Ovary (tissue), 9 donors: ENCODE measurements around the gene MBD3. TPM values are rescaled to one million over a fixed set of nuclear protein-coding genes. Genes with fewer than 3 reads are reported as not detected.
A peak's percentile ranks its signal among the peaks of the same experiment; 100 is the strongest.

ENCODE experiments used
- DNase-seq, 5 donors: peaks; one replicate each; pipeline ENCODE4 v3.0.0-alpha.2; 2019 to 2020
- H3K27ac ChIP-seq, 2 donors: fragments of 200-600 bp; one replicate each; pipeline versions ENCODE4 v1.5.1 to v1.8.0; 2019 to 2022
- H3K27me3 ChIP-seq: fragments of 200-600 bp; one replicate; pipeline ENCODE4 v1.8.0; 2022
- H3K36me3 ChIP-seq: fragments of 200-600 bp; sonication (generic); one replicate; pipeline ENCODE4 v1.5.1; 2019
- H3K4me1 ChIP-seq: one replicate; pipeline ENCODE4 v1.8.1; 2013; ENCODE audit warnings: mild to moderate bottlenecking, moderate library complexity; ENCODE audit not compliant: insufficient read depth
- H3K4me3 ChIP-seq: fragments of 200-600 bp; sonication (generic); one replicate; pipeline ENCODE4 v1.5.1; 2017
- H3K9me3 ChIP-seq, 2 donors: fragments of 200-600 bp in 1 of 2; sonication (generic) in 1 of 2; one replicate each; pipeline versions ENCODE4 v1.5.1 to v1.8.1; 2013 to 2019; ENCODE audit warnings: mild to moderate bottlenecking in 1 of 2, moderate library complexity in 1 of 2
- CTCF ChIP-seq, 3 donors: fragments of 450-650 bp in 2 of 3; fragments of 200-600 bp in 1 of 3; IDR thresholded peaks; one replicate each; pipeline versions ENCODE4 v1.5.1 to v1.8.0; 2016 to 2022; ENCODE audit warnings: antibody characterized with exemption in 3 of 3, mild to moderate bottlenecking in 1 of 3
- EP300 ChIP-seq: sonication (generic); formaldehyde crosslinking; IDR thresholded peaks from one replicate; pipeline ENCODE4 v1.6.1; 2017; ENCODE audit warnings: antibody characterized with exemption
- POLR2A ChIP-seq: fragments of 450-650 bp; IDR thresholded peaks from one replicate; pipeline ENCODE4 v1.6.1; 2017; ENCODE audit warnings: antibody characterized with exemption, mild to moderate bottlenecking, moderate library complexity
- WGBS, 3 donors: extraction: QIAGEN DNeasy Blood & Tissue Kit in 1 of 3; methylation state at CpG; one replicate each; pipeline versions ENCODE4 v1.1.5 to v1.1.7; 2013 to 2017; 5-methylcytosine and 5-hydroxymethylcytosine counted together
- intact Hi-C, 4 donors: fragments of 100-400 bp; cut with DNase I; formaldehyde crosslinking; loops; one replicate each; pipeline versions ENCODE4 v1.11.0 to v1.15.1; 2022 to 2023
- polyA plus RNA-seq, 2 donors: library from polyadenylated mRNA; stranded (reverse); fragments of 200-250 nt in 1 of 2; fragments of 350-450 nt in 1 of 2; fragmentation: Illumina TruSeq in 1 of 2; extraction: RNeasy Lipid Tissue Mini Kit (QIAGEN cat#74804) in 1 of 2; gene quantifications; one replicate each; pipeline ENCODE4 v1.2.3, GENCODE V29; 2013 to 2014
- total RNA-seq, 7 donors: library from RNA; depleted of rRNA in 2 of 7; stranded (reverse); fragments of >200 nt in 2 of 7; fragmentation: NEBNext Ultra II Directional in 3 of 7; extraction: Animal tissue kit (Norgen Biotek cat#: 25700) in 3 of 7; gene quantifications; one replicate each; pipeline versions ENCODE4 v1.1.0 to v1.2.4, GENCODE V29; 2016 to 2023
- donor health status: DM: no; HTN: no; CAD: no; lungs with moderate emphysema.
- donor health status: DM: no; HTN: no; CAD: no.
- donor health status: Bipolar disorder and iron deficiency.
- donor health status: DM: yes; HTN: yes; CAD: no.
- donor health status: DM: no; HTN: no; CAD: no.
- donor health status: DM: yes; HTN: yes; CAD: no.

Gene MBD3
- total and polyA plus RNA-seq, 9 donors: 2.1 to 94.7 (median 74.3) TPM

- H3K27me3 ChIP-seq: no peaks in the 10 kb centered on the region
- no peak for DNase-seq
- H3K4me1 ChIP-seq: peaks cover 17% of the 10 kb centered on the region
- WGBS, 3 donors: 5 to 13% (median 6%) methylated on average over 16 of the region's 16 CpGs
- H3K27ac ChIP-seq: peak overlapping the region; percentile 14 to 77
- intact Hi-C loops: loop anchor here in 3 of 4 donors (2.0 to 5.0 kb wide), 3 partner anchors 41 to 47 kb away; partner anchors contain the start of gene TCF3 (in 2 of the 3)
- peak overlapping the region; percentile 81 for H3K4me3 ChIP-seq
- TF ChIP-seq CTCF (IDR thresholded peaks at IDR 0.05): no peak
- TF ChIP-seq EP300: no peak
- no peak for TF ChIP-seq POLR2A
- no peaks in the 10 kb centered on the region for H3K36me3 ChIP-seq
- H3K9me3 ChIP-seq: no peaks in the 10 kb centered on the region
These were observed 13.5 kb upstream of the MBD3 start for GRCh38 chr19:1606138-1606651.

GRCh38 chr19:1605236-1606137 is 12.8 kb upstream of the MBD3 start, which contains the start of gene UQCR11:
UQCR11 (minus strand) TSS chr19:1605462; CDS start chr19:1605409, 53 bp downstream.
- Histone ChIP-seq H3K9me3 (no peaks in the 10 kb centered on the region), H3K27ac (peak within 1 kb of the TSS; percentile 37 to 77), H3K36me3 (no peaks in the 10 kb centered on the region), H3K4me3 (peak within 1 kb of the TSS; percentile 81), H3K4me1 (peaks cover 17% of the 10 kb centered on the region), H3K27me3 (no peaks in the 10 kb centered on the region)
- peak; percentile 94 to 97 (median 95) for DNase-seq
- TF ChIP-seq POLR2A (peak; percentile 12), EP300 (no peak), CTCF (IDR thresholded peaks at IDR 0.05) (peak; percentile 2 to 72 (median 71))
- intact Hi-C loops: loop anchor here in 3 of 4 donors (2.0 to 5.0 kb wide), 3 partner anchors 42 to 47 kb away; partner anchors contain the start of gene TCF3 (in 2 of the 3)
- WGBS, 3 donors: 0% methylated on average over 50 to 79 of the region's 79 CpGs

GRCh38 chr19:1602091-1602707 is 9.5 kb upstream of the MBD3 start:
- no peaks in the 10 kb centered on the region for H3K27me3 ChIP-seq
- TF ChIP-seq EP300: no peak
- H3K4me3 ChIP-seq: no peak overlapping the region
- no peaks in the 10 kb centered on the region for H3K36me3 ChIP-seq
- 91 to 92% (median 92%) methylated on average over 21 of the region's 21 CpGs for WGBS, 3 donors
- intact Hi-C loops: no loop called here
- peaks cover 17% of the 10 kb centered on the region for H3K4me1 ChIP-seq
- DNase-seq: peak in 1 of 5 donors; percentile 29
- no peaks in the 10 kb centered on the region for H3K9me3 ChIP-seq
- no peak overlapping the region for H3K27ac ChIP-seq

- H3K36me3 ChIP-seq: no peaks in the 10 kb centered on the region
- no peak overlapping the region for H3K4me3 ChIP-seq
- H3K9me3 ChIP-seq: no peaks in the 10 kb centered on the region
- no peak overlapping the region for H3K27ac ChIP-seq
- intact Hi-C loops: no loop called here
- peaks cover 17% of the 10 kb centered on the region for H3K4me1 ChIP-seq
- no peak for TF ChIP-seq POLR2A
- WGBS, 3 donors: 91 to 93% (median 91%) methylated on average over 14 of the region's 14 CpGs
- H3K27me3 ChIP-seq: no peaks in the 10 kb centered on the region
- DNase-seq: no peak
These were observed 9.0 kb upstream of the MBD3 start for GRCh38 chr19:1601613-1602064.

GRCh38 chr19:1599460-1599846 is 6.8 kb upstream of the MBD3 start:
- 88 to 97% (median 91%) methylated on average over 14 to 15 of the region's 15 CpGs for WGBS, 3 donors
- intact Hi-C loops: no loop called here
- Histone ChIP-seq H3K9me3 (no peaks in the 10 kb centered on the region), H3K27me3 (no peaks in the 10 kb centered on the region), H3K36me3 (no peaks in the 10 kb centered on the region), H3K27ac (no peak overlapping the region), H3K4me1 (peaks cover 11% of the 10 kb centered on the region), H3K4me3 (no peak overlapping the region)
- TF ChIP-seq CTCF (IDR thresholded peaks at IDR 0.05) (no peak), EP300 (no peak), POLR2A (no peak)
- DNase-seq: no peak
